RCC 7860 (cell line): Measurements from ENCODE around the gene LAMA5.

ENCODE experiments used
- DNase-seq: peaks from one replicate; pipeline ENCODE4 v3.0.0-alpha.2; 2015; ENCODE audit warnings: low spot score
- FAIRE-seq: peaks from 2 replicates; lab custom pipeline; 2012; peaks lifted over from hg19 to GRCh38; lab: Jason Lieb, UNC

LAMA5 gene

DNA sequence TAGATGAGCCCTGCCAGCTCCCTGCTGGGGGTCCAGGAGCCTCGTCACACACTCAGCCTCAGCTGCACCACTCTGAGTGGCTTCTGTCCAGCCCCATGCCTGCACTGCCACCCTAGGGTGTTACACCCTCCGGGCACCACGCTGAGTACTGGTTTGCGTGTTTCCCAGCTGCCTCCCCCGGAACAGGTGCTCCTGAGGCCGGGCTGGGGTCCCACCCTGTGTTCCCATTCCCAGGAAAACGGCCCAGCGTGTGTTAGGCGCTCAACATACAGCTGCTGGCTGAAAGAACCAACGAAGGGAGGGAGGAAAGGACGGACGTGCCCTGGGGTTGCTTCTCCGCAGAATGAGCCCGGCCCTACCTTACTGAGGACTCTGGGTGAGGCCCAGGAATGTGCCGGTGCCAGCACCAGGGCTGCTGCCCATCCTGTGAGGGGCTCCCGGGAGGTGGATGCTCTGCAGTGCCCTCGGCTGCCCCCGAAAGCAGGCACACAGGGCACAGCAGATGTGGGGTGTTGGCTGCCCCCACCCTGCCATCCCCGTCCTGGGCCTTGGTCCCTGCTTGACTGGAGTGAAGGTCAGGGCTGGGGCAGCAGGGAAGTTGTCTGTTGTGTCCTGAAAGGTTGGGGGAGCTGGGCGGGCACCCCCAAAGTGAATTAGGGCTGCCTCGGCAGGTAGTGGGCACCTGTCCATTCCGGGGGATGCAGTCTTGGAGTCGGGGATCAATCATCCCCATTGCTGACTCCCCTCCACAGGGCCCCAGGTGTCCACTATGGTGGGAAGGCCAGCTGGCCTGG, 16.3 kb downstream of the LAMA5 start:
- no peak for DNase-seq
- FAIRE-seq: no peak

DNA sequence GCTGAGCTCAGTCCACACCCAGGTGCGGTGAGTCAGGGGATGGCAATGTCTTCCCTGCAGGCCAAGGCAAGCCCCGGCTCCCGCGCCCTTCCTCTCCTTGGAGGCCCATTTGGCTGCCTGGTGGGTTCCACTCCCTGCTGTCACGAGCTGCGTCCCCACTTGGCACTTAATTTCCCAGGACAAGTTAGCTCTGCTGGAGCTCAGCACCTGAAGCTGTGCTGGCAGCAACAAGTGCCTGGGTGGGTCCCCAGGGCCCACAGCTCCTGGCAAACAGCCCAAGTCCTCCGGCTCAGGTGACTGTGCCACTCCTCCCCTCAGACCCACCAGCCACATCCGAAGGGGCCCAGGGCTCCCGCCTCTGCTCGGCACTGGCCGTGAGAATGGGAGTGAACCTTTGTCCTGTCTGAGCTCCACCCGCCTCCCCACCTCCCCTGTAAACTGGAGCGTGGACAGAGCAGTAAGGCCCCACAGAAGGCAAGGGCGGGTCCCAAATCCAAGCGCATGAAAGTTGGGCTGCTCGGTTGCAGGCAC, 16.9 kb downstream of the LAMA5 start:
- FAIRE-seq (no peak), DNase-seq (peak; percentile 24)

DNA sequence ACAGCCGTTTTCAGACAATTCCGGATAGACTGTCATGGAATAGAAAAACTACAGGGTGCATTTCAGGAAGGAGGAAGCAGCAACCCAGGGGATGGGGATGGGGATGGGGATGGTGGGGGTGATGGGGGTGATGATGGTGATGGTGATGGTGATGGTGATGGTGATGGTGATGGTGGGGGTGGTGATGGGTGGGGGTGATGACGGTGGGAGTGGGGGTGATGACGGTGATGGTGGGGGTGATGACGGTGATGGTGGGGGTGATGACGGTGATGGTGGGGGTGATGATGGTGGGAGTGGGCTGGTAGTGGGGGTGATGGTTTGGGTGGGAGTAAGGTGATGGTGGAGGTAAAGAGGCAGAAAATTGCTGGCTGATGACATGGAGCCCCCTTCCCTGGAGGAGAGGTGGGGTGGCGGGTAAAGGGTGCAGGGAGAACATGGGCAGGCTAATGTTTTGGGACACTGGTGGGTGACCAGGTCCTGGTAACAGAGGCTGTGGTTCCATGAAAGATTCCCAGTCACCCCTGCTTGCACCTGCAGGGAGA, 17.5 kb downstream of the LAMA5 start:
- DNase-seq: no peak
- FAIRE-seq: no peak

- FAIRE-seq: no peak
These were observed 18.5 kb downstream of the LAMA5 start for GRCh38 chr20:62348604-62349003.

DNA sequence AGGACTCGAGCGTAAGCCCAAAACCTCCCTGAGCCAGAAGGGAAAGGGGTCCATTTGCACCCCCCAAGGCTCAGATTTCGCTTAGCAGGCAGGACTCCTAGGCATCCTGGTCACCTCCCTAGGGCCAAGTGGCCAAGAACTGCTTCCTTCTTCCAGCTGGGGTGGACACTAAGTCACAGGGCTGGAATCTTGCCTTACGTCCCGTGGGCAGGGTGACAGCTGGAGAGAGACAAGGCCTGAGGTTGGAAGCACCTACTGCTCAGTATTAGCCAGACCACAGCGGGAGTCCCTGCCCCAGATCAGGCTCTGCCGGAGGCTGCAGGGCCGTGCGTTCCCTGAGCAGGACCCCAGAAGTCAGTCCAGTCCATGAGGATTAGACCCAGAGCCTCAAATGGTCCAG, 19.7 kb downstream of the LAMA5 start:
- no peak for FAIRE-seq

More at GRCh38 chr20:62348604-62349003, 18.5 kb downstream of the LAMA5 start:
- no peak for DNase-seq

GRCh38 chr20:62347151-62347404, 20.0 kb downstream of the LAMA5 start:
- no peak for FAIRE-seq
- no peak for DNase-seq

More for the DNA sequence above, 19.7 kb downstream of the LAMA5 start:
- DNase-seq: no peak

- FAIRE-seq (no peak), DNase-seq (no peak)
These were observed 20.5 kb downstream of the LAMA5 start for GRCh38 chr20:62346398-62347150.

GRCh38 chr20:62345681-62346370, 21.3 kb downstream of the LAMA5 start:
- FAIRE-seq (no peak), DNase-seq (no peak)

- DNase-seq (no peak), FAIRE-seq (no peak)
These were observed 22.3 kb downstream of the LAMA5 start for GRCh38 chr20:62344782-62345181.

- FAIRE-seq (no peak), DNase-seq (no peak)
These were observed 23.0 kb downstream of the LAMA5 start for GRCh38 chr20:62344092-62344491.

- DNase-seq (no peak), FAIRE-seq (no peak)
These were observed 24.2 kb downstream of the LAMA5 start for GRCh38 chr20:62342910-62343309.

DNA sequence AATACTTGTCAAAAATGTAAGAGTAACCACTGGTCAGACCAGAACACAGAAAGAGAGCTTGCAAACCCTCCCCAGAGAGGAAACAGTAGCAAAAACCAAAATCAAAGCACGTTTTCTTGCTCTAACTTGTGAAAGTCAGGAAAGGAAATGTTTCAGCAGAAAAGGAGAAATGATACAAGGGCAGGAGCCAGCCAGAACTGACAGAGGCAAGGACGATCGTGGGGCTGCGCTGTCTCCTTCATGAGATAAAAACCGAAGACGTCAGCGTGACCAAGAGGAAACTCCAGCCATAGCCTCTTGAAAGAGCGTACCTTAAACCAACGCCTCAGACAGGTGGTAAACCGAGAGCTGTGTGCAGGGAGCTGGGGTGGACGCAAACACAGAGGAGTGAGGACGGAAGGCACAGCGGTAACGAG, 27.5 kb downstream of the LAMA5 start:
- DNase-seq (no peak), FAIRE-seq (no peak)

DNA sequence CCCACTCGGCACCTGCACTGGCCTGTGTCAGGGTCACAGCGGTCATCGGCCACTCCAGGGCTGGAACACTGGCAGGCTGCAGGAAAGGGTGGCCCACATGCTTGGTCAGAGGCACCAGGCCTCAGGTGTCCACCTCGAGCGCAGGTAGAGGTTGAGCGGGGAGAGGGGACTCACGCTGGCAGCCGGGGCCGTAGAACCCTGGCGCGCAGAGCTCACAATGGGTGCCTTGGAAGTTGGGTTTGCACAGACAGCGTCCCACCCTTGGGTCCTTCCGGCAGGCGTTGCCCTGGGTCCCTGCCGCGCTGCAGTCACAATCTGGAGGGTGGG, 28.9 kb downstream of the LAMA5 start:
- FAIRE-seq (no peak), DNase-seq (no peak)

- FAIRE-seq (no peak), DNase-seq (no peak)
These were observed 29.4 kb downstream of the LAMA5 start for GRCh38 chr20:62337558-62338293.

DNA sequence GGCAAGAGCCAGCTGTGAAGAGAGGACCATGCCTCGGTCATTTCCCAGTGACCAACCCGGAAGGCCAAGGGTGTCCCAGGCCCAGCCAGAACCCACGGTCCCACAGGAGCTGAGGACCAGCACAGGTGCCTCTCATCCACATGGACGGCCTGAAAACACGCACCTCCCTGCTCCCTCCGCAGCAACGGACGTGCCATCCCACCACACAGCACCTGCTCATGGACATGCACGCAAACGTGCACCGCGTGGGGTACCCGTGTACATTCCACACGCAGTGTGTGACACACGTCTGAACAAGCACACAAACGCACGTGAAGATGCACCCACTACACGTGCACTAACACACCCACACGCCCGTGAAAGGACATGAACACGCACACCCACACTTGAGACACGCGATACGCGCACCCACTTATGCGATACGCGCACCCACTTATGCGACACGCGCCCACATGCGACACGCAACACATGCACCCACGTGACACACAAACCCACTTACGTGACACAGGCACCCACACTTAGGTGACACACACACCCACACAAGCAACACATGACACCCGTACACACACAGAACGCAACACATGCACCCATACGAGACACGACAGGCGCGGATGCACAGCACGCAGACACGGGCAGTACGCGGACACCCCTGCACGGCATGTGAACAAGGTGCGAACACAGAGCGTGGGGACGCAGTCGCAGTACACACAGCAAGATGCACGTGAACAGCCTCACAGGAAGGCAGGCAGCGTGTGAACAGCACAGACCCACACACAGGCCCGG, 30.1 kb downstream of the LAMA5 start:
- FAIRE-seq: no peak

DNA sequence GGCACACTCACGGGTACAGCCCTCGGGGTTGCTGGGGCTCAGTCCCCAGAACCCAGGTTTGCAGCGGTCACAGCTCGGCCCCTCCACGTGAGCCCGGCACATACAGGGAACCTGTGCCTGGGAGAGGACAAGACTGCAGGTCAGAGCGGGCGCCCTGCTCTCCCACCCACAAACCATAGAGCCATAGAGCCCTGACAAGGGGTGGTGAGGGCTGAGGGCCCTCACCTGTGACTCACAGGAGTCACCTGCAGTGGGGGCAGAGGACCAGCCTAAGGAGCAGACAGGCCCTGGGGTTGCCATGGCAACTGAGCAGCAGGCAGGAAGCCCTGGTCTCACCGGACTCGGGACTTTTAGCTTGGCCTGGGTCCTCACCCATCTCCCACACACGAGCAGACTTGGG, 30.8 kb downstream of the LAMA5 start:
- FAIRE-seq (no peak), DNase-seq (no peak)

More for the DNA sequence above, 30.1 kb downstream of the LAMA5 start:
- no peak for DNase-seq

GRCh38 chr20:62335532-62335931, 31.6 kb downstream of the LAMA5 start:
- DNase-seq (no peak), FAIRE-seq (no peak)

GRCh38 chr20:62334881-62335280, 32.2 kb downstream of the LAMA5 start:
- FAIRE-seq (no peak), DNase-seq (no peak)

GRCh38 chr20:62333820-62334595, 33.1 kb downstream of the LAMA5 start:
- DNase-seq: no peak
- FAIRE-seq: no peak
